GM18868 (cell line): ENCODE data around the gene RARG.
"Not testable (repeated sequence)": the region's sequence is repeated elsewhere in the genome, so short reads cannot be mapped to it uniquely, and the experiment has no call there.

Experiments used
- ATAC-seq: cut with Tn5 transposase; IDR thresholded peaks from one replicate; pipeline ENCODE4 v1.9.1; 2021; ENCODE audit warnings: mild to moderate bottlenecking, moderate library complexity; ENCODE audit not compliant: unreplicated experiment

RARG gene

DNA sequence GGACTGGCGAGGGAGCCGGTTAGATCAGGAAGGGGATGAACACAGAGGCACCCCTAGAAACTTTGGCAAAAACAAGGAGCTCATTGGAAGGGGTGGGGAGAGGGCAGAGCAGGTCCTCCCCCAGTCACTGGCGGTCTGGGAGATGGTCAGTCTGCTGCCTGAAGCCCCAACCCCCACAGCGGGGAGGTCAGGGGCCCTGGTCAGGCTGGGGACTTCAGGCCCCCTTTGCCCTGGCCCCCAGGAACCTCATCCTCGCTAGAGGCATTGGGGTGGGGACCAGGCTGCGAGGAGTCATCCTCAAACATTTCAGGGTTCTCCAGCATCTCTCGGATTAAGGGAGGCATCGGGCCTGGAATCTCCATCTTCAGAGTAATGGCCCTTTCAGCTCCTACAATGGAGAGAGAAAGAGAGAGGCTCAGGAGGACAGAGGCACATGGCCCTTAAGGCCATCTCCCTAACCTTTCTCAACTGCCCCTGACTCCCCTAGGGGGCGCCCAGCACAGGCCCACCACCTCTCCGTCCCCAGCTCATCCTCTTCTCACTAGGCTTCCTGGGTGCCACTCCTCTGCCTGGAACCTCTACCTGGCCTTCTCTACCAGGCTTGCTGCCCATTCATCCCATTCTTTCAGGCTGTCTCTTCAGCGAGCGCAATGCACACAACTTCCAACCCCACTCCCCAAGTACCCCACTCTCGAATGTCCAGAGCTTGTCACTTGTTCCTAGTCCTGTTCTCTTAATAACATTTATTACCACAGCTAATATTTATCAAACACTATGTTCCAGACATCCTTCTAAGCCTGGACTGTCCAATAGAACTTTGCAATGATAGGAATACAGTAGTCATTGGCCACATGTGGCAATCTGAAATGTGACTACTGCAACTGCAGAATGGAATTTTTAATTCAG is 20.3 kb downstream of the RARG start:
- ATAC-seq, result no peak

DNA sequence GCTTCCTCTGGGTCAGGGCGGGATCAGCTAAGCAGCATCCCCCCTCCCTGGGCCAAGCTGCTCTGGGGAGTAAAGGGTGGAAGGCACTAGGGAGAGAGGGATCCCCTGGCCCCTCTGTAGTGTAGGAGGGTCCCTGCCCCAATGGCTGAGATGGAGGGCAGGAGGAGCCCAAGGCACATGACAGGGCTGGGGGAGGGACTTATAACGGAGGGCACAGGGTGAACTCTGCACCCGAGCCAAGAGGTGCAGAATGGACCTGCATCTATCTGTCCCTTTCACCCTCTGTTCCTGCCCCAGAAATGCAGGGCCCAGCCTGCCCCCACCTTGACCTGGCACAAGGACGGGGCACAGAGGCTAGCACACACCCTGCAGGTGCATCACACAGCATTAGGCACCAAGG is 21.2 kb downstream of the RARG start:
- no peak for ATAC-seq

DNA sequence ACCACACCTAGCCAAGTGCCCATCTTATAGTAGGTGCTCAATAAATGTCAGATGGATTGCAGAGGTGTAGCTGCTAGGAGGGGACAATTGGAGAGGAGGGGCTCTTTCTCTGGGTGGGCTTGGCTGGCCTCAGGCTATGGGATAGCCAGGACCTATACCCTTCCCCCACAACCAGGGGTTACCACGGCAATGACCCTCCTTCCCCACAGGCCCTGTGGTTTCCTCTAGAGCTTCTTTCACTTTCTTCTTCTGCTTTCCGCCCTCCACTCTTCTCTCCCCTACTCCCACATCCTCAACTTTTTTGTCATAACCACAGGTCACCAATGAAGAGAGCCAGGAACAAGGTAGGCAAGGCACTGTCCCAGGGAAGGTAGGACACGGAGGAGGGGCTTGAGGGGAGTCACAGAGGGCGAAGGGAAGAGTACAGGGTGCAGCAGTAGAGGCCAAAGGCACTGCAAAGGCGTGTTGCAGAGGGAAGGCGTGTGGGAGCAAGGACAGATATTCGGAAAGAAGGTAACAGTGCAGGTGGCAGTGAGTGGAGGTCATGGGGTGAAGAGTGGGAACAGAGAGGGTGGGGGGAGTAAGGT is 23.0 kb downstream of the RARG start:
- no peak for ATAC-seq

DNA sequence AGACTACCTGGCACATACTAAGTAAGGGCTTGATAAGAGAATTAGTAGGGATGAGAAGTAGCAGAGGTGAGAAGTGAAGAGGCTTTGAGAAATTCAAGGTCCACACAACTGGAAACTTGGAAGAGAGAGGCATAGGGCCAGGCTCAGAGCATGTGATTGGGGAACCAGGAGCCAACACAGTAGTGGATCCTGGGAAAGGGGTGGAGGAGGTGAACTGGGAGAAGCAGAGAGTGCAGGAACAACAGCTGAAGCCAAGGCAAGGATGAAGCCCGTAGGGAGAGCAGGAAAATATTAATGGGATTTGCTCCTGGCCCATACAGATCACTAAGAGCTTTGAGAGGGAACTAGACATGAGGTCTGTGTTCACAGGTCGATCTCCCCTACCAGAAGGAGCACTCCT is 23.6 kb downstream of the RARG start:
- no peak for ATAC-seq

DNA sequence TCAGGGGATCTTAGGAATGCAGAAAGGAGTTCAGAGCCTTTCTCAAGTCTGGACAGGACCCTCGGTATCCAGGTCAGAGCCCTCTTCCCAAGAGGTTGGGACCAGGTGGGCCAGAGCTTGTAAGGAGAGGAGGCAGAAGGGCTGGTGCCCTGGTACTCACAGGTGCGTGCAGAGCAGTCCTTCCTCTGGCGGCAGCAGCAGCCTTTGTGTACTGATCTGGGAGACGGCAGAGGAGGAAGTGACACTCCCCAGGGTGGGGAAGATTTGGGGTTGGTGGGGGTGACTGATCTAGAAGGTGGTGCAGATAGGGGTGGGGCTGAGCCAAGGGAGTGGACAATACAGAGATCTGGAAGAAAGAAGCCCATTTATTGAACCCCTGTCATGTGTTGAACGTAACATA is 25.0 kb downstream of the RARG start, which contains the start of gene ITGB7:
TSS of gene ITGB7 (minus strand) at position 210 of the 400 bp plus-strand sequence. CDS start 6,808 bp downstream, outside the sequence.
- peak; percentile 66 for ATAC-seq

DNA sequence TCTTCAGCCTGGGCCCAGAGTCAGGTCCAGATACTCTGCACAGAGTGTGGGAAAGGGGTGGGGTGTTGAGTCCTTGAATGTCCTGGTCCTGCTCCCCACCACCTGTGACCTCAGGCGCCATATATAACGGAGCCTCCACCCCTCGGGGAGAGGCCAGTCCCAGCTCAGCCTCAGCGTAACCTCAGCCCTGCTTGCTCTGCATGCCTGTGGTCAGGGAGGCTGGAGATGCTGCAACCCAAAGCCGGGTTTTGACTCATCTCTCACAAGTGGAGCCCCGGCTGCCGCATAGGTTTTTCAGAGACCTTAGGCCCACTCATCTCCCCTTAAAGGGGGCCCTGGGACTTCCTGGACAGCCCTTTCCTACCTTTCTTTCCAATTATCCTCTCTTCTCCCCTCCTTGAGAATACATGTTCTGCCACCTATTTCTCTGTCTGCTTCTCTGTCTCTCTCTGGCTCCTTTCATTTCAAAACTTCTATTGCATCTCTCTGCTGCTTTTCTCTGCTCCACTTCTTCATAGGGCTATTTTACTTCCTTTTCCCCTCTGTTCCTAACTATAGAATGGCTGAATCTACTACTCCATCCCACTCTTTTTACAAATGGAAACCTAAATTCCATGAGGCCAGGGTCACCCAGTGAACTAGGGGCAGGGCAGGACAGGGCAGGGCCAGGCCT is 26.1 kb downstream of the RARG start:
- ATAC-seq, result peak; percentile 64

DNA sequence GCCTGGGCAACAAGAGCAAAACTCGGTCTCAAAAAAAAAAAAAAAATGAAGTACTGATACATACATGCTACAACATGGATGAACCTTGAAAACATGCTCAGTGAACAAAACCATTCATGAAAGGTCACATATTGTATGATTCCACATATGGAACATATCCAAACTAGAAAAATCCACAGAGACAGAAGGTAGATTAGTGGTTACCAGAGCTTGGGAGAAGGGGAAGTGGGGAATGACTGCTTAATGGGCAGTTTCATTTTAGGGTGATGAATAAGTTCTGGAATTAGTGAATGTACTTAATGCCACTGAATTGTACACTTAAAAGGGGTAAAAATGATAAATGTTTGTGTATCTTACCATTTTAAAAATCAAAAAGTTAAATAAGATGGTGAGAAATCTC is 27.7 kb downstream of the RARG start:
- ATAC-seq, result no peak

DNA sequence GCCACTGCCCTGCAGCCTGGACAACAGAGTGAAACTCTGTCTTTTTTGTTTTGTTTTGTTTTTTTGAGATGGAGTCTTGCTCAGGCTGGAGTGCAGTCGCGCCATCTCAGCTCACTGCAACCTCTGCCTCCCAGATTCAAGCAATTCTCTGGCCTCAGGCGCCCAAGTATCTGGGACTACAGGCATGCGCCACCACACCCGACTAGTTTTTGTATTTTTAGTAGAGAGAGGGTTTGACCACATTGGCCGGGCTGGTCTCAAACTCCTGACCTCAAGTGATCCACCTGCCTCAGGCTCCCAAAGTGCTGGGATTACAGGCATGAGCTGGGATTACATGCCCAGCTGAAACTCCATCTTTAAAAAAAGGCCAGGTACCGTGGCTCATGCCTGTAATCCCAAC is 29.7 kb downstream of the RARG start:
- ATAC-seq, result not testable (repeated sequence)

DNA sequence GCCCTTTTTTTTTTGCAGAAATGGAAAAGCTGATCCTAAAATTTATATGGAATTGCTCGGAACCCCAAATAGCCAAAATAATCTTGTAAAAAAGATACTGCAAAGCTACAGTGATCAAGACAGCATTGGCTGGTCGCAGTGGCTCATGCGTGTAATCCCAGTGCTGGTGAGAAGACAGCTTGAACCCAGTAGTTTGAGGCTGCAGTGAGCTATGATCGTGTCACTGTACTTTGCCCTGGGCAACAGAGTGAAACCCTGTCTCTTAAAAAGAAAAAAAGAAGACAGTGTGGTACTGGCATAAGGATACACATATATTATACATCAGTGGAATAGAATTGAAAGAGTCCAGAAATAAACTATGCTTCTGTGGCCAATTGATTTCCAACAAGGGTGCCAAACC is 30.4 kb downstream of the RARG start:
- no peak for ATAC-seq

DNA sequence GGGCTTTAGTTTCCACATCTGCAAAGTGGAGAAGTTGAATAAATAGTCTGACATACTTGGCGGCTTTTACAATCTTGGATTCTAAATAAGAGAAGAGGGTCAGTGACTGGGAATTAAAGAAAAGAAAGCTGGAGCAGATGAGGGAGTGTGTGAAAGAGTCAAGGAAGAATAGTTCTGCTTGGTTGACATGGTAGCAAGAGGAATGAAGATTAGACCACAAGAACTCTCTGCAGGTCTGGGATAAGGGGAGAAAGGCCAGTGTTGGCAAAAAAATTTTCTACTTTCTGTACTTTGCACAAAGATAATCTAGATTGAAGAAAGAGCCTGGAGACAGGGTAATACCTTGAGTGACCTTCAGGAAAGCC is 30.9 kb downstream of the RARG start:
- ATAC-seq, result no peak

DNA sequence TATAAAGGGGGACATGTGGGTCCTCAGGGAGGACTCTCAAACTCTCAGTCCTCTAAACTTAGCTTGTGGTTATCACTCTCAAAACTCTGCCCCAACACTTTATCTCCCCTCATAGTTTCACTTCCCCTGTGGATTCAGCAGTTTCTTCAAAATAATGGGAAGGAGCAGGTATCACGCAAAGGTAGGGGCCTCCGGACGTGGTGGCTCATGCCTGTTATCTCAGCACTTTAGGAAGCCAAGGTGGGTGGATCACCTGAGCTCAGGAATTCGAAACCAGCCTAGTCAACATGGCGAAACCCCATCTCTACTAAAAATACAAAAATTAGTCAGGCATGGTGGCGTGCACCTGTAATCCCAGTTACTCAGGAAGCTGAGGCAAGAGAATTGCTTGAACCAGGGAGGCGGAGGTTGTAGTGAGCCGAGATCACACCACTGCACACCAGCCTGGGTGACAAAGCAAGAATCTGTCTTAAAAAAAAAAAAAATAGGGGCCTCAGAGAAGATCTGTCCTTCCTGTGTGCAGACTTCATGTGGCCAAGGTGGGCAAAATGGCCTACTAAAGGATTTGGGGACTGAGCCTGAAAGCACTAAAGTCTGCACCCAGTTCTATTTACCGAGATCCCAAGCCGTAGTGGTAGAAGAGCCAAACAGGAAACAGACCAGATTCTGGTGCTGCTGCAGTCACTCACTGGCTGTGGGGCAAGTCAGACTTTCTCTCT is 31.4 kb downstream of the RARG start:
- peak; percentile 66 for ATAC-seq

DNA sequence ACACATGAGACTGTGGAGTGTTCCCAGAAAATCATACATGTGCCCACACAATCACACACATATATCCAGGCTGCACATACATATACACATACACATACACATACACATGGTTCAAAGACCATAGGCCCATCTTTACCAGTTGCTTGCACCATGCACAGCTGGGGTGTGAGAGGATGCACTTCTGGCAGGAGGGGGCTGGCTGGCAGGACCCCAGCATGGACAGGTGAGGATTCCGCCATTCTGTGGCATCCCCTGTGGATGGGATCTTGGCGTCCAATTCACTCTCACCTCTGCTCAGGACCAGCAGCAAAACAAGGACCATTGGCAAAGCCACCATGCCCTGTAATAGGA is 31.9 kb downstream of the RARG start:
- peak; percentile 18 for ATAC-seq

DNA sequence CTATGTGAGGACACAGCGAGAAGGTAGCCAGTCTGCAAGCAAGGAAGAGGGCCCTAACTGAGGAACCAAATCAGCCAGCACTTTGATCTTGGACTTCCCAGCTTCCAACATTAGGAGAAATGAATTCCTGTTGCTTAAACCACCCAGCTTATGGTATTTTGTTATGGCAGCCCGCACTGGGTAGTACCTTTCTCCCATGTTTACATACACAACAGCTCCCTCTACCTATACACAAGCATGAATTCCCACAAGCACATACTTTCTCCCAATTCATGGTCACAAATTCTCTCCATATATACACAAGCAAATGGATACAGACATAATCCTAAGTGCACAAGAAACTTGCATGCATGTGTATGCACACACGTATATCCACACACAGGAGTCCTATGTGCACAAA is 32.3 kb downstream of the RARG start:
- no peak for ATAC-seq

DNA sequence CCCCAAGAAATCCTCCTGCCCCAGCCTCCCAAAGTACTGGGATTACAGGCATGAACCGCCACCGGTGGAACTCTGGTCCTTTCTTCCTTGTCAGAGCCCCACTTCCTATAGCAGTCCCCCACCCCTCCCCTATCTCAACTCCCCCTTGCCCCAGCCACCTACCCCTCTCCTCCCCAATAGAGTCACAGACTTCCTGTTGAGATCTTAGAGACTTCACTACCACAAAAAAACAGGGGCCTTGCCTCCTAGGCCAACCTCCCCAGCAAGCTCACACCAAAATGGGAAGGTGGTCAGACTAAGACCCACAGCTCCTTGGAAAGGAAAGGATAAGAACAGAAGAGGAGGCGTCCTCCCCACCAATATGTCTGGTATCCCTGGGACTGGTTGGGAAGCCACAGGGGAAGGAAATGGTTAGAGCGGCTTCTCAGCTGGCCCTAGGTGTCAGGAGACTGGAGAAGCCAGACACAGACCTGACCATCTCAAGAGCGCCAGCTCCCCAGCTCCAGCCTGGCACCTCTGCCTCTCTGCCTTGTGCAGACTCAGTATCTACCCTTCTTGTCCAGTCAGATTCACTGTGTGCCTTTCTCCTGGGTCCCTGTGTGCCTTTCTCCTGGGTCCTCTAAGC is 33.4 kb downstream of the RARG start:
- no peak for ATAC-seq

DNA sequence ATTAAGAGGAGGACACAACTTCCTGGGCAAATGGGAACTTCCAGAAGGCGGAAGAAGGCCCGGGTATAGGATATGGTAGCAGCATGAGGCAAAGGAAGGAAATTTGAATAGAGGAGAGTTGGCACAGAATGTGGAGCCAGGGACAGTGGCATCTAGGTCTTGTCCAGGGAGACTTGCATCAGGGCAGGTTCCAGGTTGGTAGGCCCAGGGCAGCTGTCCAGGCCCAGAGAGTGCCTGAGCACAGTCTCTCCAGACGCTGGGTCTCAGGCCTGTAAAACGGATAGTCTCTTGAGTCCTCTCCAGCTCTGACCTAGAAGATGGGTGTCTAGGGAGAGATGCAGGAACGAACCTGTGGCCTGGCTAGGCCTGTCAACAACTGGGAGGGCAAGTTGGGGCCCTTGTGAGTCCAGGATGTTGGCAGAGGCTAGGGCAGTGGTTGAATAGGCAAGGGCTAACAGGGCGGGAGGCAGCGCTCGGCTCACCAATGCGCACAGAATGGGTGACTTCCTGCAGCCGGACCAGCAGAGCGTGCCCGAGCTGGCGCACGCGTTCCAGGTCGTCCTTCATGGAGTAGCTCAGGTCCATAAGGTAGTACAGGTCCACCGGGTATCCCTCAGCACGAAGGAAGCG is 34.9 kb downstream of the RARG start:
- ATAC-seq, result no peak

DNA sequence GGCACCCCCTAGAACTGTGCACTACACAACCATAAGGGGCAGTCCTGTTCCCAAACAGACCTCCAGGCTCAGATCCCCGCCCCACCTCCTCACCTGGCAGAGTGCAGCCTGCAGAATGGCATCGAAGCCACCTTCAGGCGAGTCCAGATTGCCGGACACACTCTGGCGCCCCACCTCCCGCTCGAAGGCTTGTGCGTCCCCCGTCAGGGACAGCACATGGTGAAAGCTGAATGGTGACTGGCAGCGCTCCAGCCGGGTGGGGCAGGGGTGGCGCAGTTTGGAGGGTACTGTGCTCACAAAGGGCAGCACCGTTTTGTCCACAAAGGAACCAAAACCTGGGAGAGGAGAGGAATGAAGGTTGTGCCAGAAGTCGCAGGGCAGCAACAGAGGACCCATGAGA is 35.5 kb downstream of the RARG start:
- no peak for ATAC-seq

DNA sequence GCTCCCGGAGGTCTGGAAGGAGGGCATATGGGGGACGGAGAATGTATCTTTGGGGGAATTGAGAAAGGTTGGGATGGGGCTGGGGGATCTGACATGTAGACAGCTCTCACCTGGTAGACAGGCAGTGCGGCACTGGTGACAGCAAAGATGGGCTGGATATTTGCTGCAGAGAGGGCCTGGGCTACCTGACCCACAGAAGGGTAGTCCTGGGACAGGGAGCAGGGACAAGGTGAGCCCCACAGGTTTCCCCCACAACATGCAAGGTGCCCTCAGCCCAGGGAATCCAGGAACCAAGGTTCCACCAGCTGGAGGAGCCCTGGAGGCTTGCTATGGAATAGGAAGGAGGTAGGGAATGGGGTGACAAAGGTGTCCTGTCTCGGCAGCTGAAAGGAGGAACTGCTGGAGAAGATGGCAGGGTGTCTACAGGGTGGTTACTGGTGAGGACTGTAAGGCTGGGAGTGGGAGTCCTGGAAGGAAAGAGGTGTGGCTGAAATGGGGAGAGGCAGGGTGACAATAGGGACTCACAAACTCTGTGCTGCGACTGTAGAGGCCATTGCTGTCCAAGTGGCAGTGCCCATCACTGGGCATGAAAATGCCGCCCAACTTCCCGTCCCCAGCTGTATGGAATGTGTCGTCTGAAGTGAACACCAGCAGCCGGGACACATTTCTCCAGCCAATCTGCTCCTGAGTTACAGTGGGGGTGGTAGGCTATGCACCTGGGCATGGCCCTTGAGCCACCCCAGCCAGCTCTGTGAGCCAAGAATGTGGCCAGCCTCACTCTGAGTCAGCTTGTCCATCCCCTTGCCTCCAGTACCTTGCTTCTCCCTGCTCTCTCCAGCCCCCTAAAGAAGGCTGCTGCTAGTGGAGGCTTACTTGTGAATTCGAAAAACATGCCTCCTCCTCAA is 36.2 kb downstream of the RARG start:
- no peak for ATAC-seq

DNA sequence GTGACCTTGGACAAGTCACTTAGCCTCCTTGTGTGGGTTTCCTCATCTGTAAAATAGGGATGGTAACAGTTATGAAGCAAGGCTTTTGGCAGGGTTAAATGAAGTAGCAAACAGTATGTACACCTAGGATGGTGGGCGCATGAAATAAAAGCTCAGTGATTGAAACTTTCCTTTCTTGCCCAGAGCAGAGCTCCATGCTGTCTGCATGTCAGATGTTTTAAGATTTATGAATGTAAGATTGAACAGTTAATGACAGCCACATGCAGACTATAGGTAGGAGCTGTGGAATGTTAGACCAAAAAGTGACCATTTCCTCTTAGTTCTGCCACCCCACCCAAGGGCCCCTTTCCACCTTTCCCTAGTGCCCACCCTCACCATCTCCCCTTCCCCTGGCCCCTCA is 37.0 kb downstream of the RARG start:
- no peak for ATAC-seq

DNA sequence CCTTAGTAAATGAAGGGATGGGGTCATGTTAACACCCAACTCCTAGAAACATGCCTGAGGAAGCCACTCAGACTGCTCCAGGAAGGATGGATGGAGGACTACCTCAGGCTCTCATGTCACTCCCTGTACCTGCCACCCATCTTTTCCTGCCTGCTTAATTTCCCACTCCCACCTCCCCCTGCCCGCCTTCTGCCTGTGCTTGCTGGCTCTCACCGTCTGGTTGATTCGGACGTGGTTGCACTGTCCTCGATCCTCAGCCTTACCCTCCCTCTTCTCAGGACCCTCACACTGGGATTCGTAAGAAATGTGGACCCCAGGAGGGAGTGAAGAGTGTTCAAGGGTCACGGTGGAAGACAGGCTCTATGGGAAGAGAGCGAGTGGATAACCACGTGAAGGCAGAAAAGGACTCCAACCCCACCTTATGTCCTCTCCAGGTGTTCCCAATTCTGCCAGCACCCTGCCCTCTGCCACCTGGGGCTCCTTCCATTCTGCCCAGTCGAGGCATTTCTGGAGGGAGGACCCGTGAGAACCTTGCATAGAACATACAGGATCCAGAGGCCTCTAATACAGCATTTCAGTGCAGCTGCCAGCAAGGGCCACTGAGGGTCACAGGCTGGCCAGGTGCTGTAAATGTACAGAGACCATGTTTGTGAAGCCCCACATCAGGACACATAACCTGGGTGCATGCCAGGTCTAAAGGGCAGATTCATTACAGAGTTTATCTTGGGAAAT is 37.9 kb downstream of the RARG start:
- ATAC-seq, result no peak
